Endothelial cell of umbilical vein (primary cell): ENCODE data around the gene RBKS.

Experiments used
- CTCF ChIP-seq, 2 donors: IDR thresholded peaks; 1 replicate in 1 of 2; 2 replicates in 1 of 2; pipeline ENCODE4 v1.5.1; 2011; ENCODE audit warnings: low read length in 2 of 2, mild to moderate bottlenecking in 2 of 2, moderate library complexity in 2 of 2, control low read depth in 1 of 2, inconsistent platforms in 1 of 2, low read depth in 1 of 2; ENCODE audit not compliant: insufficient read depth in 1 of 2; ENCODE audit errors: extremely low read depth in 1 of 2
- GATA2 ChIP-seq: IDR thresholded peaks from 2 replicates; pipeline ENCODE4 v1.7.0; 2011; ENCODE audit warnings: low read depth, mild to moderate bottlenecking, moderate library complexity, mixed read lengths, low read length; ENCODE audit not compliant: insufficient read length, insufficient read depth

- TF ChIP-seq CTCF (IDR thresholded peaks at IDR 0.05; ENCODE audit: extremely low read depth in 1 of 2, insufficient read depth in 1 of 2, low read depth in 1 of 2, low read length in 2 of 2) (no peak), GATA2 (no peak)
These were observed 99.4 kb downstream of the RBKS start for GRCh38 chr2:27790796-27791195.
